ENCODE data around the gene ACTL7B.
"Not testable (repeated sequence)": the region's sequence is repeated elsewhere in the genome, so short reads cannot be mapped to it uniquely, and the experiment has no call there.

The ACTL7B gene

DNA sequence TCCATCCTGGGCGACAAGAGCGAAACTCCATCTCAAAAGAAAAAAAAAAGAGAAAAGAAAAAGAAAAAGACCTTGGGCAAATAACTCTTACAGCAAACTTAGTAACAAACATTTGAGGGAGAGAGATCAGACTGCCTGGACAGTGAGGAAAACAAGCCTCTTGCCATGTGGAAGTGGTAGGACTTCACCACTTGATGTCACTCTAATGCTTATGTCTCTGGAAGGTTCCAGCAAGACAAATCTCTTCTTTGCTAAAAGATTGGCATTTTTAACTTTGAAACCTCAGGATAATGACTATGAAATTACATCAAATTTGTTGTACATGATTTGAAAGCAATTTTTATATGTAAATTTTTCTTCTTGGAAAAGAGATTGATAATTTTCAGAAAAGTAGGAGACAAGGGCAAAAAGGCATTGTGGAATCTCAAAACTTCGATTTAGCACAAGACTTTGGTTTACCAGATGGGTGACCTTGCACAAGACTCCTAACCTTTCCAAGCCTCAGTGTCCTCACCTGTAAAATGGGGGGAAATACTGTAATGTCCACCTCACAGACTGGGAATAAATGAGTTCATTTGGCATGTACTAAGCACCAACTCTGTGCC, 5.4 kb downstream of the ACTL7B start:
- H3K27me3 ChIP-seq (ENCODE audit: control insufficient read depth in 1 of 2, insufficient read depth in 1 of 2, low read length in 2 of 2): peaks cover 3 to 27% of the 10 kb centered on the region in 2 experiments
- no peak overlapping the region for H3K23ac ChIP-seq (ENCODE audit: low read length in 2 of 2)
- no peak overlapping the region for H4K8ac ChIP-seq (ENCODE audit: low read length)
- H2BK120ac ChIP-seq (ENCODE audit: low read depth, low read length): no peak overlapping the region
- no peak overlapping the region for H3K9ac ChIP-seq (ENCODE audit: low read length)
- H3K9me3 ChIP-seq (ENCODE audit: control insufficient read depth, low read length): no peaks in the 10 kb centered on the region
- WGBS: 85% methylated on average over 1 of the region's 3 CpGs
- H3K4ac ChIP-seq (ENCODE audit: low read depth in 1 of 2, low read length in 2 of 2): no peak overlapping the region
- H2AK5ac ChIP-seq (ENCODE audit: low read length, severe bottlenecking): no peak overlapping the region
- no peak overlapping the region for H3K4me3 ChIP-seq (ENCODE audit: insufficient read depth in 1 of 2, low read depth in 1 of 2, low read length in 2 of 2)
- H3K4me1 ChIP-seq (ENCODE audit: control insufficient read depth, insufficient read depth, low read depth, low read length): no peaks in the 10 kb centered on the region
- H2BK12ac ChIP-seq (ENCODE audit: low read length in 2 of 2): no peak overlapping the region
- no peak overlapping the region for H2BK15ac ChIP-seq (ENCODE audit: low read depth, poor library complexity, severe bottlenecking)
- no peaks in the 10 kb centered on the region for H3K36me3 ChIP-seq (ENCODE audit: control insufficient read depth in 1 of 2, insufficient read depth in 2 of 2, low read depth in 1 of 2, low read length in 2 of 2)
- no peak overlapping the region for H3K18ac ChIP-seq (ENCODE audit: low read depth in 1 of 2, low read length in 2 of 2)
- no peaks in the 10 kb centered on the region for H3K79me1 ChIP-seq (replicated peaks; ENCODE audit: low read length, poor library complexity, severe bottlenecking)
- no peak for DNase-seq
- H4K91ac ChIP-seq (ENCODE audit: low read length): no peak overlapping the region
- no peak overlapping the region for H3K14ac ChIP-seq (ENCODE audit: low read length in 2 of 2)
- H2AFZ ChIP-seq (ENCODE audit: low read depth, low read length): no peak overlapping the region
- H3K27ac ChIP-seq (ENCODE audit: low read length, poor library complexity, severe bottlenecking): no peak overlapping the region
- H3K4me2 ChIP-seq (ENCODE audit: low read length, poor library complexity, severe bottlenecking): no peak overlapping the region
- H2BK5ac ChIP-seq (ENCODE audit: low read depth, low read length, poor library complexity, severe bottlenecking): no peak overlapping the region

DNA sequence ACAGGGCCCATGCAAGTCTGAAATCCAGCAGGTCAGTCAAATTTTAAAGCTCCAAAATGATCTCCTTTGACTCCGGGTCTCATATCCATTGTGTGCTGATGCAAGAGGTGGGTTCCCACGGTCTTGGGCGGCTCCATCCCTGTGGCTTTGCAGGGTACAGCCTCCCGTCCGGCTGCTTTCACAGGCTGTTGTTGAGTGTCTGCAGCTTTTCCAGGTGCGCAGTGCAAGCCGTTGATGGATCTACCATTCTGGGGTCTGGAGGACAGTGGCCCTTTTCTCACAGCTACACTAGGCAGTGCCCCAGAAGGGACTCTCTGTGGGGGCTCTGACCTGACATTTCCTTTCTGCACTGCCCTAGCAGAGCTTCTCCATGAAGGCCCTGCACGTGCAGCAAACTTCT, 7.5 kb downstream of the ACTL7B start:
- H4K8ac ChIP-seq (ENCODE audit: low read length); H2BK5ac ChIP-seq (ENCODE audit: low read depth, low read length, poor library complexity, severe bottlenecking); H3K36me3 ChIP-seq (ENCODE audit: control insufficient read depth in 1 of 2, insufficient read depth in 2 of 2, low read depth in 1 of 2, low read length in 2 of 2); H2BK120ac ChIP-seq (ENCODE audit: low read depth, low read length); H4K91ac ChIP-seq (ENCODE audit: low read length); DNase-seq; H2AFZ ChIP-seq (ENCODE audit: low read depth, low read length); H3K18ac ChIP-seq (ENCODE audit: low read depth in 1 of 2, low read length in 2 of 2); H3K27ac ChIP-seq (ENCODE audit: low read length, poor library complexity, severe bottlenecking); H2AK5ac ChIP-seq (ENCODE audit: low read length, severe bottlenecking); H3K4me3 ChIP-seq (ENCODE audit: insufficient read depth in 1 of 2, low read depth in 1 of 2, low read length in 2 of 2); H3K23ac ChIP-seq (ENCODE audit: low read length in 2 of 2); H3K9me3 ChIP-seq (ENCODE audit: control insufficient read depth, low read length); H2BK15ac ChIP-seq (ENCODE audit: low read depth, poor library complexity, severe bottlenecking); H3K4me1 ChIP-seq (ENCODE audit: control insufficient read depth, insufficient read depth, low read depth, low read length); H2BK12ac ChIP-seq (ENCODE audit: low read length in 2 of 2); H3K14ac ChIP-seq (ENCODE audit: low read length in 2 of 2); H3K4ac ChIP-seq (ENCODE audit: low read depth in 1 of 2, low read length in 2 of 2); H3K4me2 ChIP-seq (ENCODE audit: low read length, poor library complexity, severe bottlenecking); H3K9ac ChIP-seq (ENCODE audit: low read length); H3K79me1 ChIP-seq (replicated peaks; ENCODE audit: low read length, poor library complexity, severe bottlenecking): not testable (repeated sequence)
- peaks cover 3 to 26% of the 10 kb centered on the region in 2 experiments for H3K27me3 ChIP-seq (ENCODE audit: control insufficient read depth in 1 of 2, insufficient read depth in 1 of 2, low read length in 2 of 2)
- 89% methylated on average over 8 of the region's 8 CpGs for WGBS

DNA sequence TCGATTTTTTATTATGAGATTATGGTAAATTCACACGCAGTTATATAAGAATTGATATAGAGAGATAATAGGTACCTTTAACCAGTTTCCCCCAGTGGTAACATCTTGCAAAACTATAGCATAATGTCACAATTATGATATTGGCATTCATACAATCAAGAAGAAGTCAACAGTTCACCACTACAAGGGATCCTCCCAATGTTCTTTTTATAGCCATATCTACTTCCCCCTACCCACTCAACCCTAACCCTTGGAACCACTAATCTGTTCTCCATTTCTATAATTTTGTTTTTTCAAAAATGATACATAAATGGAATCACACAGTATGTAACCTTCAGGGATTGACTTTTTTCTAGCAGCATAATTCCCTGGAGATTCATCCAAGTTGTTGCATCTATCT, 9.8 kb downstream of the ACTL7B start:
- H3K9me3 ChIP-seq (ENCODE audit: control insufficient read depth, low read length): no peaks in the 10 kb centered on the region
- H3K18ac ChIP-seq (ENCODE audit: low read depth in 1 of 2, low read length in 2 of 2): no peak overlapping the region
- H2AFZ ChIP-seq (ENCODE audit: low read depth, low read length): no peak overlapping the region
- no peak overlapping the region for H3K14ac ChIP-seq (ENCODE audit: low read length in 2 of 2)
- DNase-seq: no peak
- peaks cover 0 to 4% of the 10 kb centered on the region in 2 experiments for H3K27me3 ChIP-seq (ENCODE audit: control insufficient read depth in 1 of 2, insufficient read depth in 1 of 2, low read length in 2 of 2)
- WGBS: no CpG with 5 or more reads among the region's 2 CpGs
- H3K4ac ChIP-seq (ENCODE audit: low read depth in 1 of 2, low read length in 2 of 2): no peak overlapping the region
- no peak overlapping the region for H2BK15ac ChIP-seq (ENCODE audit: low read depth, poor library complexity, severe bottlenecking)
- H3K23ac ChIP-seq (ENCODE audit: low read length in 2 of 2): no peak overlapping the region
- H3K36me3 ChIP-seq (ENCODE audit: control insufficient read depth in 1 of 2, insufficient read depth in 2 of 2, low read depth in 1 of 2, low read length in 2 of 2): no peaks in the 10 kb centered on the region
- H3K79me1 ChIP-seq (replicated peaks; ENCODE audit: low read length, poor library complexity, severe bottlenecking): no peaks in the 10 kb centered on the region
- H3K27ac ChIP-seq (ENCODE audit: low read length, poor library complexity, severe bottlenecking): no peak overlapping the region
- no peak overlapping the region for H2BK120ac ChIP-seq (ENCODE audit: low read depth, low read length)
- no peak overlapping the region for H3K4me2 ChIP-seq (ENCODE audit: low read length, poor library complexity, severe bottlenecking)
- no peak overlapping the region for H2BK5ac ChIP-seq (ENCODE audit: low read depth, low read length, poor library complexity, severe bottlenecking)
- H2AK5ac ChIP-seq (ENCODE audit: low read length, severe bottlenecking): no peak overlapping the region
- H3K4me3 ChIP-seq (ENCODE audit: insufficient read depth in 1 of 2, low read depth in 1 of 2, low read length in 2 of 2): no peak overlapping the region
- no peak overlapping the region for H3K9ac ChIP-seq (ENCODE audit: low read length)
- no peaks in the 10 kb centered on the region for H3K4me1 ChIP-seq (ENCODE audit: control insufficient read depth, insufficient read depth, low read depth, low read length)
- no peak overlapping the region for H4K91ac ChIP-seq (ENCODE audit: low read length)
- H4K8ac ChIP-seq (ENCODE audit: low read length): no peak overlapping the region
- no peak overlapping the region for H2BK12ac ChIP-seq (ENCODE audit: low read length in 2 of 2)

DNA sequence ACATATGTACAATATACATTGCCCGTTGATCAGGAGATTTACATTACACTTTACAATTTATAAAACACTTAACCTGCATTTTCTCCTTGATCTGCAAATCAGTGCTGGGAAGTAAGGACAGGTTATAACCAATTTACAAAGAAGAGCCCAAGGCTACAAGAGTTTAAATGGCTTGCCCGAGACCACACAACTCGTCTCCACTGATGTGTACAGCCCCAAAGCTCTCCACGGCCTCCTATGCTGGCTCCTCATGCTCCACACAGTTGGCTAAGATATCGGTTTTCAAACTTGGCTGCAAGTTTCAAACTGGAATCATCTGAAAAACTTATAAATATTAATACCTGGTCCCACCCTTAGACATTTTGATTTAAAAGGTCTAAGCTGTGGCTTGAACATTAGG, 10.3 kb downstream of the ACTL7B start:
- no peak for DNase-seq
- Histone ChIP-seq H3K27me3 (ENCODE audit: control insufficient read depth in 1 of 2, insufficient read depth in 1 of 2, low read length in 2 of 2) (no peaks in the 10 kb centered on the region), H2AFZ (ENCODE audit: low read depth, low read length) (no peak overlapping the region), H3K4me1 (ENCODE audit: control insufficient read depth, insufficient read depth, low read depth, low read length) (no peaks in the 10 kb centered on the region), H2BK12ac (ENCODE audit: low read length in 2 of 2) (no peak overlapping the region), H4K91ac (ENCODE audit: low read length) (no peak overlapping the region), H2BK5ac (ENCODE audit: low read depth, low read length, poor library complexity, severe bottlenecking) (no peak overlapping the region), H3K4ac (ENCODE audit: low read depth in 1 of 2, low read length in 2 of 2) (no peak overlapping the region), H3K18ac (ENCODE audit: low read depth in 1 of 2, low read length in 2 of 2) (no peak overlapping the region), H3K23ac (ENCODE audit: low read length in 2 of 2) (no peak overlapping the region), H3K9me3 (ENCODE audit: control insufficient read depth, low read length) (no peaks in the 10 kb centered on the region), H3K27ac (ENCODE audit: low read length, poor library complexity, severe bottlenecking) (no peak overlapping the region), H4K8ac (ENCODE audit: low read length) (no peak overlapping the region), H3K9ac (ENCODE audit: low read length) (no peak overlapping the region), H2BK120ac (ENCODE audit: low read depth, low read length) (no peak overlapping the region), H2AK5ac (ENCODE audit: low read length, severe bottlenecking) (no peak overlapping the region), H3K36me3 (ENCODE audit: control insufficient read depth in 1 of 2, insufficient read depth in 2 of 2, low read depth in 1 of 2, low read length in 2 of 2) (no peaks in the 10 kb centered on the region), H3K4me3 (ENCODE audit: insufficient read depth in 1 of 2, low read depth in 1 of 2, low read length in 2 of 2) (no peak overlapping the region), H3K79me1 (replicated peaks; ENCODE audit: low read length, poor library complexity, severe bottlenecking) (no peaks in the 10 kb centered on the region), H2BK15ac (ENCODE audit: low read depth, poor library complexity, severe bottlenecking) (no peak overlapping the region), H3K4me2 (ENCODE audit: low read length, poor library complexity, severe bottlenecking) (no peak overlapping the region), H3K14ac (ENCODE audit: low read length in 2 of 2) (no peak overlapping the region)
- 87% methylated on average over 5 of the region's 5 CpGs for WGBS
